Body of pancreas (tissue), 4 donors: ENCODE measurements around the gene ZDHHC18.

Experiments used
- CTCF ChIP-seq, 7 experiments: fragments of 450-650 bp in 4 of 7; fragments of 200-600 bp in 3 of 7; sonication (generic) in 3 of 7; IDR thresholded peaks; one replicate each; pipeline ENCODE4 v1.5.1; 2016 to 2019; ENCODE audit warnings: antibody characterized with exemption in 7 of 7
- POLR2A ChIP-seq, 3 donors: fragments of 450-650 bp; IDR thresholded peaks; one replicate each; pipeline ENCODE4 v1.6.1; 2016; ENCODE audit warnings: antibody characterized with exemption in 3 of 3, mild to moderate bottlenecking in 2 of 3

GRCh38 chr1:26799479-26800142 lies 26.9 kb upstream of the ZDHHC18 start:
- TF ChIP-seq CTCF (IDR thresholded peaks at IDR 0.05) = no peak
- TF ChIP-seq POLR2A (IDR thresholded peaks at IDR 0.05) = no peak
